Measurements from ENCODE around the gene MRPS12.

GRCh38 chr19:38946229-38947010 lies 15.7 kb downstream of the MRPS12 start:
- TF ChIP-seq POLR2A (IDR thresholded peaks at IDR 0.05; ENCODE audit: extremely low read depth, insufficient read length) (no peak), CTCF (IDR thresholded peaks at IDR 0.05; ENCODE audit: low read depth, low read length) (no peak), MYC (IDR thresholded peaks at IDR 0.05; ENCODE audit: low read depth, low read length) (no peak), MAX (IDR thresholded peaks at IDR 0.05; ENCODE audit: low read depth, low read length) (no peak)

Data from NB4 (cell line).